Effector CD8-positive, alpha-beta T cell (primary cell): Measurements from ENCODE around the gene MED12L.
"Not testable (repeated sequence)": the region's sequence is repeated elsewhere in the genome, so short reads cannot be mapped to it uniquely, and the experiment has no call there.

ENCODE experiments used
- DNase-seq: peaks from one replicate; lab custom pipeline; 2025; lab: John Stamatoyannopoulos, UW
- total RNA-seq, 4 experiments: gene quantifications; one replicate each; lab custom pipeline; 2026; lab: John Stamatoyannopoulos, UW

The MED12L gene
- 0.91 to 2.2 (median 2.1) reads per million in 4 experiments for total RNA-seq

GRCh38 chr3:151085227-151085888 is at the start of gene MED12L:
TSS of gene MED12L (plus strand) at chr3:151085664. CDS start at chr3:151086927, 1,263 bp downstream.
- peak; percentile 10 for DNase-seq

- no peak for DNase-seq
Measured at GRCh38 chr3:151037746-151038477, 47.6 kb upstream of the MED12L start.

GRCh38 chr3:151044706-151045105 is 40.8 kb upstream of the MED12L start:
- no peak for DNase-seq

GRCh38 chr3:151047636-151048035 is 37.8 kb upstream of the MED12L start:
- no peak for DNase-seq

GRCh38 chr3:151051533-151051932 is 33.9 kb upstream of the MED12L start:
- DNase-seq, result no peak

GRCh38 chr3:151052346-151052745 is 33.1 kb upstream of the MED12L start:
- DNase-seq, result no peak

GRCh38 chr3:151052756-151053155 is 32.7 kb upstream of the MED12L start:
- no peak for DNase-seq

GRCh38 chr3:151058740-151059139 is 26.7 kb upstream of the MED12L start:
- no peak for DNase-seq

- no peak for DNase-seq
Measured at GRCh38 chr3:151062611-151063010, 22.9 kb upstream of the MED12L start.

GRCh38 chr3:151067158-151067557 is 18.3 kb upstream of the MED12L start:
- DNase-seq, result no peak

- not testable (repeated sequence) for DNase-seq
Measured at GRCh38 chr3:151072842-151073241, 12.6 kb upstream of the MED12L start.

GRCh38 chr3:151074256-151074655 is 11.2 kb upstream of the MED12L start:
- DNase-seq, result no peak

GRCh38 chr3:151075869-151076562 is 9.4 kb upstream of the MED12L start:
- no peak for DNase-seq

- no peak for DNase-seq
Measured at GRCh38 chr3:151076626-151077025, 8.8 kb upstream of the MED12L start.

- not testable (repeated sequence) for DNase-seq
Measured at GRCh38 chr3:151081082-151081481, 4.4 kb upstream of the MED12L start.

- no peak for DNase-seq
Measured at GRCh38 chr3:151082880-151083838, 2.3 kb upstream of the MED12L start.

- DNase-seq, result no peak
Measured at GRCh38 chr3:151084893-151085226, 604 bp upstream of the MED12L start.

- no peak for DNase-seq
Measured at GRCh38 chr3:151085889-151086483, 522 bp downstream of the MED12L start.

- peak; percentile 31 for DNase-seq
Measured at GRCh38 chr3:151086484-151087456, 1.3 kb downstream of the MED12L start.

GRCh38 chr3:151087648-151088047 is 2.2 kb downstream of the MED12L start:
- no peak for DNase-seq
